Superior temporal gyrus (tissue), 1 donor: ENCODE measurements around the gene MFSD6L.

Experiments used
- DNase-seq: peaks from one replicate; pipeline ENCODE4 v3.0.0-alpha.2; 2016; ENCODE audit errors: extremely low spot score

The MFSD6L gene

GRCh38 chr17:8793649-8794048, 5.5 kb downstream of the MFSD6L start:
- no peak for DNase-seq

- DNase-seq = no peak
Observed at GRCh38 chr17:8792646-8793045, 6.5 kb downstream of the MFSD6L start.

- DNase-seq = no peak
Observed at GRCh38 chr17:8791910-8792270, 7.3 kb downstream of the MFSD6L start.

DNA sequence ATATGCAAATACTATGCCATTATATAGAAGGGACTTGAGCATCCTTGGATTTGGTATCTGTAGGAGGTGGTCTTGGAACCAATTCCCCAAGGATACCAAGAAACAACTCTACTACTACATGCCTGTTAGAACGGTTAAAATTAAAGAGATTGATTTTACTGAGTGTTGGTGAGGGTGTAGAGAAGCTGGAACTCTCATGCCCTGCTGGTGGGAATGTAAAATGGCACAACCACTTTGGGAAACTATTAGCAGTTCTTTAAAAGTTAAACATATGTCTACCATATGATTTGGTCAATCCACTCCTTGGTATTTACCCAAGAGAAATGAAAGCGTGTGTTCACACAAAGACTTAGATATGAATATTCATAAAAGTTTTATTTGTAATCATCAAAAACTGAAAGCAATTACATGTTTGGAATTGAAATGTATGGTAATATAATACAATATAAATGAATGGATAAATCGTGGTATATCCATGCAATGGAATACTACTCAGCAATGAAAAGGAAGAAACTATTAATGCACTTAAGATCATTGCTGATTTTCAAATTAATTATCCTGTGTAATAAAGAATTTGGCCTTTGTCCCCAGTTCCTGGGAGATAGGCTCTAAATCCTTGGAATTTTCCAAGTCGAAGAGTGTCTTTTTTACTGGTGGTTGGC, 7.8 kb downstream of the MFSD6L start:
- no peak for DNase-seq

- DNase-seq = no peak
Observed at GRCh38 chr17:8789743-8790142, 9.4 kb downstream of the MFSD6L start.

- DNase-seq = no peak
Observed at GRCh38 chr17:8788998-8789397, 10.2 kb downstream of the MFSD6L start.

- DNase-seq = peak; percentile 80
Observed at GRCh38 chr17:8785547-8786413, 13.4 kb downstream of the MFSD6L start.

DNA sequence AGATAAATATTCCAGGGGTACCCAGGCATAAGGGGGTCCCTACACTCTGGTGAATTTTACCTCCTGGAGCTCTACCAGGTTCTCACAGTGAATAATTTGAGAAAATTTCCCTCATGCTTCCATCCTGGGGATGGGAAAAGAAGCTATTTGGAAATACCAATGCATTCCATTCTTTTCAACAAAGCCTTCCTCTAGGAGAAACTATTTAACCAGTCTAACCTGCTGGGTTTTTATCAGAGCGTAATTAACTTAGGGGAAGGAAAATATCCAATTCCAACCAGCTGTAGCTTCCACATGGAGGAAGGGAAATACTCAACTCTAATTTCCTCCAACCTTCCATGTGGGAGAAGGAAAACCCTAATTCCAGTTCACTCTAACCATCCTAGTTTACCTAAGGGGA, 17.0 kb downstream of the MFSD6L start:
- no peak for DNase-seq

DNA sequence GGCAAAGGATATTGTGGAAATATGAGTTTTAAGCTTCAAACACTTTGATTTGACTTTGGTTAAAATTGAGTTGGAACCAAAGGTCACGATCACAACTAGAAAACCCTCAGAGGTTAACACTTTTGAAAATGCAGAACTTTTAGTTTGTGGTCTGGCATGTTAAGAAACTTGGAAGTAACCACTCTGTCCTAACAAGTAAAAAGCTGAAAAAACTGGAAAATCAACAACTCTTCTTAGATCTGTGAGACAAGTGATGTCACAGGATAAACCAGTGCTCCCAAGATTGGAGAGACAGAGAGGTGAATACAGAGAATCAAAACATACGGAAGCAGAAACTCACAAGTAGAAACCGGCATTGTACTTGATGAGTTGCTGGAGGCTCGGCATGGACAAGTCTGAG, 17.4 kb downstream of the MFSD6L start:
- DNase-seq = no peak

GRCh38 chr17:8776881-8777280, 22.3 kb downstream of the MFSD6L start:
- no peak for DNase-seq

GRCh38 chr17:8776248-8776647, 22.9 kb downstream of the MFSD6L start:
- DNase-seq = no peak

GRCh38 chr17:8766731-8767130, 32.4 kb downstream of the MFSD6L start:
- no peak for DNase-seq

DNA sequence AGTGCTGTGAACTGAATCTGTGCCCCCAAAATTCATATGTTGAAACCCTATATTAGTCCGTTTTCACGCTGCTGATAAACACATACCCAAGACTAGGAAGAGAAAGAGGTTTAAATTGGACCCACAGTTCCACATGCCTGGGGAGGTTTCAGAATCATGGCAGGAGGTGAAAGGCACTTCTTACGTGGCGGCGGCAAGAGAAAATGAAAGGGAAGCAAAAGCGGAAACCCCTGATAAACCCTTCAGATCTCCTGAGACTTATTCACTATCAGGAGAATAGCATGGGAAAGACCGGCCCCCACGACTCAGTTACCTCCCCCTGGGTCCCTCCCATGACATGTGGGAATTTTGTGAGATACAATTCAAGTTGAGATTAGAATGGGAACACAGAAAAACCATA, 37.2 kb downstream of the MFSD6L start:
- no peak for DNase-seq

DNA sequence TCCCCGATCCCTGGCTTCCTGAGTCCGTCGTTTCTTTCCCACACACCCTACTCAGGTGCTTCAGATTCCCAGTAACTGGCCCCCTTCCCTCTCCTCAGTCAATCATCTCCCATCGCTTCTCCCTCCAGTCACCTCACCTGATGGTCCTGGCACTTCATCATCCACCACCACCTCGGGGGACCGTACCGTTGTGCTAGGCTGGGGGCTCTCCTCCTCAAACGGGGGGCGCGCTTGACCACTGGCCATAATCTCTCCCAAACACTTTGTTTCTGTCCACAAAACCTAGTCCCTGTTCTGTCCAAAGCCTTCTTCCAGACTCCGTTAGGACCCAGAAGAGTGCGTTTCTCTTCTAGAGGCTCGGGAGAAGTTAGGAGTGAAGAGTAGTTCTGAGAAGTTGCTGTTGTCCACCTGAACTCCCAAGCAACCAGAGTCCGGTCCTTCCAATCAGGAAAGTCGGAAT, 41.0 kb downstream of the MFSD6L start, which contains the start of gene SPDYE4:
SPDYE4 (minus strand) TSS at position 410 of the 460 bp plus-strand sequence; CDS start at position 246, 164 bp downstream.
- no peak for DNase-seq

DNA sequence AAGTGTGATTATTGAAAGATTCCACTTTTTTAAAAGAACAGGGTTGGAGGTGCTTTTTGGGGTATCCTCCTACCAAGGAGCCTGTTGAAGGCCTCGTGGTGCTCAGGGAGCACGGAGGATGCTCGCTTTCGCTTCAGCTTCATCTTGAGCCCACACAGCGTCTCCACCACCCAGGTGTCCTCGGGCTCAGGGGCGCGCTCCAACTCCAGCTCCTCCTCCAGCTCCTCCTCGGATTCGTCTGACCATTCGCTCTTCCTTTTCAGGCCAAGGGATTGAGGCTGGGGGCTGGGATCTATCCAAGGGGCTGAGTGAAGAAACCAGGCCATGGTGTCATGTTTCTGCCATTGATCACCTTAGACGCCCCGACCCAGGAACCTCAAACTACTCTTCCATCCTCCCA, 42.0 kb downstream of the MFSD6L start:
- DNase-seq = no peak

DNA sequence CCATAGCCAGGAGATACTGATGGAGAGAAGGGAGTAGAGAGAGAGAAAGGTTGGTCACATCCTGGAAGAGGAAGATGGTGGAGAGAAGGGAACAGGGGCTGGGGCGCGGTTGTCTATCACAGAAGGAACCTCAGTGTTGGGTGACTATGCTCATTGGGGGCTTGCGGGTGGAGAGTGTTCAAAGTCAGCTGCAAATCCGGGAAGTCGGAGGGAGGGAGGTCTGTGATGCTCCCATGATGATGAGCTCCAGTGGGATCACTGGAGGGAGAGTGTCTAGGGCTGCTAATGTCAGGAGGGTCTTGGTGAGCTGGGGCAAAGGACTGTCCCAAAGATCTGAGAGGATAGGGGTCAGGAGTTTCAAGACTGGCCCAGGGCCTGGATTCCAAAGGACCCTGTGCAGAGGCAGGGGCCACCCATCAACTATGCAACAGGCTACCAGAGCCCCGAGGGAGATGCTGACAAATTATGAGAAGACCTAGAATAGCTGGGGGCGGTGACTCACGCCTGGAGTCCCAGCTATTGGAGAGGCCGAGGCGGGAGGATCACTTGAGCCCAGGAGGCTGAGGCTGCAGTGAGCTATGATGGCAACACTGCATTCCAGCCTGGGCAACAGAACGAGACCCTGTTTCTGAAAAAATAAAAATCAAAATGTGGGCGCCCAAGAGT, 43.4 kb downstream of the MFSD6L start:
- no peak for DNase-seq

GRCh38 chr17:8754890-8755289, 44.3 kb downstream of the MFSD6L start:
- DNase-seq = no peak

DNA sequence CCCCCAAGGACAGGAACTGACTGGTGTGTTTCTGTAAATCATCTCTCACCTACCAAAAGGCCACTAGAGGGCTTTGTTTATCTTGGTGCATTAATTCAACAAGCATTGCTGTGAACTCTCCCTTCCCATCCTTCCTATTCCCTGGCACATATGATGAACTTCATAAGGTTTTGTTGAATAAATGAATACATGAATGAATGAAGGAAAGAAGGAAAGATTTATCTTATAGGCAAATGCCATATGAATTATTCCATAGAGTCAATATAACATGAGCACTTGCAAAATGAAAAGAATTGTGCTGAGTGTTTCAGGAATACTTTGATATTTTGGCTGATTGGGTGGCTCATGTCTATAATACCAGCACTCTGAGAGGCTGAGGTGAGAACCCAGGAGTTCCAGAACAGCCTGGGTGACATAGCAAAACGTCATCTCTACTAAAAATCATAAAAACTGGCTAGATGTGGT, 45.2 kb downstream of the MFSD6L start:
- no peak for DNase-seq

DNA sequence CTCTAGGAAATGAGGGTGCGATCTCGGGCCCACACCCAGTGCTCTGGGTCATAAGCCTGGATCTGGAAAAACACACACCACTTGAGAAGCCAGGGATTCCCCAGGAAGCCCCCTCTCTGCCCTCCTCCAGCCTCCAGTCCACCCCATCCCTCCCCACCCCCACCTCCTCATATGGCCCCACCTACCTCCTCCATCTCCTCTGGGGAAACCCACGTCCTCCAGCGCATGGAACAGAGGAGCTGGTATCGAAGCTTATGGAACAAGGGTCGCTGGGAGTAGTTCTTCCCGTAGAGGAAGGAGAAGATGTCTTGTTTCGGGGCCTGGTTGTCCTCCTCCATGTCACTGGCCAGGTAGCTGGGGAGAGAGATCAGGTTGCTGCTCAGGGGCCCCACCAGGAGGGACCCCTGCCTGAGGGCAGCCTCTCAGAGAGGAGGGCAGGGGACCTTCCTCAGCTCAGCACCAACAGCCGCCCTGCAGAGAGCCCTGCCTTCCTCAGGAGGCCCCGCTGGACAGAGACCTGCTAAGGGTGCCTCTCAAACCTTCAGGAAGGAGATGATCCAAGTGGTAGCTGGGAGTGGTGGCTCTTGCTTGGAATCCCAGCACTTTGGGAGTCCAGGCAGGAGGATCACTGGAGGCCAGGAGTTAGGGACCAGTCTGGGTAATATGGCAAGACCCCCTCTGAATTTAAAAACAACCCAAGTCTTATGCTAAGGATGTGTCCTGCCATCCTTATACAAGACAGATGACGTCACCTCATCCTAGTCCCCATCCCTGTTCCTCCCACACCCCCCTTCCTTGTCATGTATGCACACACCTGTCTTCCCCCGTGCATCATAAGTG, 45.8 kb downstream of the MFSD6L start:
- DNase-seq = no peak

GRCh38 chr17:8749616-8750015, 49.5 kb downstream of the MFSD6L start:
- DNase-seq = no peak

GRCh38 chr17:8747742-8748141, 51.4 kb downstream of the MFSD6L start:
- no peak for DNase-seq
